B cell (primary cell): Measurements from ENCODE around the gene ZFR. TPM values are rescaled to one million over a fixed set of nuclear protein-coding genes. Genes with fewer than 3 reads are reported as not detected.

ENCODE experiments used
- ATAC-seq: fragments of 200-7000 bp; cut with Tn5 transposase; one replicate; pipeline ENCODE4 v1.10.0; 2021; ENCODE audit warnings: low read depth, mild to moderate bottlenecking, moderate number of reproducible peaks, moderate library complexity
- CTCF ChIA-PET: fragments of 350-600 bp; sonication (Branson Sonifier 250); formaldehyde crosslinking; loops from one replicate; lab custom pipeline; 2021; ENCODE audit warnings: antibody characterized with exemption, inconsistent platforms; lab: Charles Lee
- POLR2A ChIA-PET: fragments of 350-600 bp; sonication (Branson Sonifier 250); formaldehyde crosslinking; loops from one replicate; lab custom pipeline; 2021; ENCODE audit warnings: antibody characterized with exemption; lab: Charles Lee
- DNase-seq: peaks from one replicate; pipeline ENCODE4 v3.0.0; 2013
- H2AFZ ChIP-seq: 2 replicates; pipeline ENCODE4 v1.6.1; 2012; ENCODE audit warnings: mild to moderate bottlenecking, low read depth, low read length; ENCODE audit not compliant: insufficient read depth, poor library complexity, severe bottlenecking
- H3K27ac ChIP-seq, 2 donors: 1 replicate in 1 of 2; 2 replicates in 1 of 2; pipeline ENCODE4 v1.5.1; 2012 to 2013; ENCODE audit warnings: low read length in 2 of 2, mild to moderate bottlenecking in 2 of 2, moderate library complexity in 1 of 2
- H3K27me3 ChIP-seq, 4 experiments: fragments of 200-600 bp in 1 of 4; sonication (generic) in 1 of 4; replicated peaks in 1 of 4; 1 replicate in 2 of 4; 2 replicates in 2 of 4; pipeline versions ENCODE4 v1.6.1 to v1.7.0; 2013 to 2016; ENCODE audit warnings: low read length in 3 of 4, mild to moderate bottlenecking in 2 of 4, mixed read lengths in 1 of 4, moderate library complexity in 1 of 4; ENCODE audit not compliant: insufficient read depth in 4 of 4, control insufficient read depth in 3 of 4; ENCODE audit errors: control extremely low read depth in 1 of 4
- H3K36me3 ChIP-seq, 2 experiments: replicated peaks in 1 of 2; 1 replicate in 1 of 2; 2 replicates in 1 of 2; pipeline versions ENCODE4 v1.6.1 to v1.7.1; 2013; ENCODE audit warnings: low read length in 1 of 2; ENCODE audit not compliant: insufficient read depth in 2 of 2, control insufficient read depth in 1 of 2; ENCODE audit errors: control extremely low read depth in 1 of 2, extremely low read depth in 1 of 2
- H3K4me1 ChIP-seq, 2 donors: fragments of 200-600 bp in 1 of 2; sonication (generic) in 1 of 2; 1 replicate in 1 of 2; 2 replicates in 1 of 2; pipeline versions ENCODE4 v1.5.1 to v1.6.1; 2013 to 2017; ENCODE audit warnings: low read length in 2 of 2; ENCODE audit not compliant: control insufficient read depth in 2 of 2, insufficient read depth in 2 of 2
- H3K4me2 ChIP-seq: replicated peaks from 2 replicates; pipeline ENCODE3; 2012; ENCODE audit warnings: mild to moderate bottlenecking, low read depth, low read length; ENCODE audit not compliant: poor library complexity, severe bottlenecking
- H3K4me3 ChIP-seq, 5 experiments: fragments of 200-600 bp in 1 of 5; sonication (generic) in 1 of 5; 1 replicate in 3 of 5; 2 replicates in 2 of 5; pipeline versions ENCODE4 v1.5.1 to v1.7.0; 2011 to 2016; ENCODE audit warnings: low read length in 4 of 5, mild to moderate bottlenecking in 4 of 5, low read depth in 2 of 5, control low read depth in 1 of 5, moderate library complexity in 1 of 5; ENCODE audit not compliant: insufficient read depth in 1 of 5; ENCODE audit errors: control extremely low read depth in 1 of 5, extremely low read depth in 1 of 5
- H3K79me2 ChIP-seq: fragments of 200-600 bp; sonication (generic); one replicate; pipeline ENCODE4 v1.6.0; 2016; ENCODE audit warnings: low read length; ENCODE audit not compliant: control insufficient read depth, insufficient read depth
- H3K9ac ChIP-seq: fragments of 200-600 bp; sonication (generic); 2 replicates; pipeline ENCODE4 v1.6.1; 2017; ENCODE audit warnings: mild to moderate bottlenecking, low read length, moderate library complexity
- H3K9me3 ChIP-seq, 3 donors: one replicate each; pipeline versions ENCODE4 v1.6.1 to v1.7.1; 2013; ENCODE audit warnings: low read length in 2 of 3; ENCODE audit not compliant: control insufficient read depth in 2 of 3, insufficient read depth in 1 of 3; ENCODE audit errors: control extremely low read depth in 1 of 3
- H4K20me1 ChIP-seq: 2 replicates; pipeline ENCODE4 v1.6.0; 2012; ENCODE audit warnings: mild to moderate bottlenecking, low read length; ENCODE audit not compliant: insufficient read depth, control insufficient read depth, poor library complexity, severe bottlenecking
- H3K27ac Mint-ChIP-seq: one replicate; pipeline ENCODE4 v1.8.0; 2021; ENCODE audit warnings: mixed read lengths
- H3K27me3 Mint-ChIP-seq: one replicate; pipeline ENCODE4 v1.8.0; 2021; ENCODE audit warnings: mixed read lengths
- H3K4me1 Mint-ChIP-seq: one replicate; pipeline ENCODE4 v1.8.0; 2021; ENCODE audit warnings: mixed read lengths
- H3K4me3 Mint-ChIP-seq: one replicate; pipeline ENCODE4 v1.8.0; 2021; ENCODE audit warnings: mixed read lengths
- H3K9me3 Mint-ChIP-seq: one replicate; pipeline ENCODE4 v1.8.0; 2022; ENCODE audit warnings: mixed read lengths; ENCODE audit not compliant: insufficient read depth
- CTCF ChIP-seq: fragments of 200-600 bp; IDR thresholded peaks from one replicate; pipeline ENCODE4 v1.8.0; 2022; ENCODE audit warnings: antibody characterized with exemption, mild to moderate bottlenecking
- EZH2 ChIP-seq: IDR thresholded peaks from 2 replicates; pipeline ENCODE4 v1.6.1; 2012; ENCODE audit warnings: borderline replicate concordance, low read depth, mild to moderate bottlenecking, moderate library complexity, low read length; ENCODE audit not compliant: insufficient read depth, poor library complexity, severe bottlenecking
- WGBS: methylation state at CpG from one replicate; pipeline ENCODE4 v1.1.5; 2013; ENCODE audit warnings: missing lambda C conversion rate; ENCODE audit not compliant: insufficient coverage; 5-methylcytosine and 5-hydroxymethylcytosine counted together
- intact Hi-C: fragments of 100-400 bp; cut with micrococcal nuclease; formaldehyde crosslinking; loops from one replicate; pipeline ENCODE4 v1.10.0; 2022
- polyA plus RNA-seq: library from polyadenylated mRNA; depleted of rRNA; stranded (reverse); fragments of >200 nt; gene quantifications from 2 replicates; pipeline ENCODE4 v1.2.3, GENCODE V29; 2012
- total RNA-seq, 2 donors: library from RNA; stranded (reverse); fragments of 120-200 nt in 1 of 2; gene quantifications; 1 replicate in 1 of 2; 2 replicates in 1 of 2; pipeline versions ENCODE4 v1.2.3 to v1.2.4, GENCODE V29; 2013 to 2022

ZFR gene
- total and polyA plus RNA-seq, 2 donors (not counting 1 experiment from before 2014, with no cell fraction given) = 31.4 to 69.0 TPM

DNA sequence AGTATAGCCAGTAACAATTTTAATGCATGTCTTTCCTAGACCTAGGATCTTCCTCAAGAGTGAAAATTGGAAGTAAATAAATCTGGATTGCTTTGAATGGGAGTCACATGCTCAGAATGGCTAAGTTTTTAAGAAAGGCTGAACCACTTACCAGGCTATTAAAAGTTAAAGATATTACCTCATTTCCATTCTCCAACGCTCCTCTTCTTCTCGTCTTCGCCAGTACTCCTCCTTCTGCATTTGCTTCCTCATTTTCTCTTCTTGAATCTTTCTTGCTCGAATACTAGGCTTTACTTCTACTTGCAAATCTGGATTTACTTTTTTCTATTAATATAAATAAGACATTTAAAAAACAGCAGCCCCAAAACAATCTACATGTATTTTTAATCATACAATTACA is 49.6 kb downstream of the ZFR start:
- Histone ChIP-seq H3K4me3 (no peak overlapping the region), H3K9ac (no peak overlapping the region), H2AFZ (no peak overlapping the region), H3K36me3 (peaks cover 13 to 84% of the 10 kb centered on the region in 2 experiments), H3K9me3 (no peaks in the 10 kb centered on the region), H3K4me2 (no peak overlapping the region), H3K4me1 (no peaks in the 10 kb centered on the region), H4K20me1 (no peaks in the 10 kb centered on the region), H3K79me2 (no peaks in the 10 kb centered on the region), H3K27me3 (no peaks in the 10 kb centered on the region), H3K27ac (no peak overlapping the region)
- no peaks in the 10 kb centered on the region for H3K27me3 Mint-ChIP-seq
- DNase-seq = no peak
- no peak overlapping the region for H3K27ac Mint-ChIP-seq
- 100% methylated on average over 3 of the region's 4 CpGs for WGBS
- no peaks in the 10 kb centered on the region for H3K4me1 Mint-ChIP-seq
- intact Hi-C loops = no loop called here
- no peak for TF ChIP-seq CTCF
- no peak for TF ChIP-seq EZH2
- H3K4me3 Mint-ChIP-seq = no peak overlapping the region
- POLR2A ChIA-PET = no interaction called here
- no peaks in the 10 kb centered on the region for H3K9me3 Mint-ChIP-seq
- ATAC-seq = no peak
- CTCF ChIA-PET = no interaction called here

- no peak for ATAC-seq
- CTCF ChIA-PET = interaction anchor here (0.6 to 1.4 kb wide), 2 partner anchors 154 to 160 kb away, joined by 3 read pairs; no protein-coding TSS in a partner anchor
Measured at GRCh38 chr5:32392039-32392438, 52.5 kb downstream of the ZFR start.

More at GRCh38 chr5:32392039-32392438, 52.5 kb downstream of the ZFR start:
- Mint-ChIP-seq H3K9me3 (no peaks in the 10 kb centered on the region), H3K27ac (no peak overlapping the region), H3K27me3 (no peaks in the 10 kb centered on the region), H3K4me1 (no peaks in the 10 kb centered on the region), H3K4me3 (no peak overlapping the region)
- Histone ChIP-seq H3K36me3 (peaks cover 21 to 97% of the 10 kb centered on the region in 2 experiments), H3K4me3 (no peak overlapping the region), H4K20me1 (peaks cover 8% of the 10 kb centered on the region), H3K27me3 (no peaks in the 10 kb centered on the region), H3K9ac (no peak overlapping the region), H2AFZ (no peak overlapping the region), H3K4me1 (no peaks in the 10 kb centered on the region), H3K9me3 (no peaks in the 10 kb centered on the region), H3K27ac (no peak overlapping the region), H3K4me2 (no peak overlapping the region), H3K79me2 (no peaks in the 10 kb centered on the region)
- no peak for TF ChIP-seq EZH2
- intact Hi-C loops = no loop called here
- POLR2A ChIA-PET = no interaction called here
- no peak for DNase-seq
- no CpG with 5 or more reads among the region's 3 CpGs for WGBS
